Activated B cell treated with CpG ODN at 0.5 μM for 24 hours (primary cell): Measurements from ENCODE around the gene KIF5C. TPM values are rescaled to one million over a fixed set of nuclear protein-coding genes. Genes with fewer than 3 reads are reported as not detected.
"Not testable (repeated sequence)": the region's sequence is repeated elsewhere in the genome, so short reads cannot be mapped to it uniquely, and the experiment has no call there.

Source experiments
- ATAC-seq: fragments of 200-7000 bp; cut with Tn5 transposase; one replicate; pipeline ENCODE4 v1.10.0; 2021; ENCODE audit warnings: low read depth, mild to moderate bottlenecking, moderate library complexity
- CTCF ChIA-PET: fragments of 350-600 bp; sonication (Branson Sonifier 250); formaldehyde crosslinking; loops from one replicate; lab custom pipeline; 2021; ENCODE audit warnings: antibody characterized with exemption; lab: Charles Lee
- POLR2A ChIA-PET: fragments of 350-600 bp; sonication (Branson Sonifier 250); formaldehyde crosslinking; loops from one replicate; lab custom pipeline; 2021; ENCODE audit warnings: antibody characterized with exemption; lab: Charles Lee
- DNase-seq: peaks from one replicate; pipeline ENCODE4 v3.0.0; 2022
- H3K27ac Mint-ChIP-seq: one replicate; pipeline ENCODE4 v1.8.0; 2020; ENCODE audit warnings: mixed read lengths
- H3K27me3 Mint-ChIP-seq: one replicate; pipeline ENCODE4 v1.8.0; 2021; ENCODE audit warnings: mixed read lengths
- H3K36me3 Mint-ChIP-seq: one replicate; pipeline ENCODE4 v1.8.0; 2021; ENCODE audit warnings: low read depth, mixed read lengths
- H3K4me1 Mint-ChIP-seq: one replicate; pipeline ENCODE4 v1.8.0; 2021; ENCODE audit warnings: mixed read lengths
- H3K4me3 Mint-ChIP-seq: one replicate; pipeline ENCODE4 v1.8.0; 2020; ENCODE audit warnings: mild to moderate bottlenecking, mixed read lengths
- H3K9me3 Mint-ChIP-seq: one replicate; pipeline ENCODE4 v1.8.0; 2020; ENCODE audit warnings: mixed read lengths
- CTCF ChIP-seq: fragments of 200-600 bp; IDR thresholded peaks from one replicate; pipeline ENCODE4 v1.8.0; 2022; ENCODE audit warnings: antibody characterized with exemption, mild to moderate bottlenecking
- intact Hi-C: fragments of 100-400 bp; cut with micrococcal nuclease; formaldehyde crosslinking; loops from one replicate; pipeline ENCODE4 v1.15.1; 2024
- total RNA-seq: library from RNA; stranded (reverse); gene quantifications from 2 replicates; pipeline ENCODE4 v1.2.3, GENCODE V29; 2022

KIF5C gene
- total RNA-seq, 1 donor from 2014 or later, result 2.6 TPM

GRCh38 chr2:148842050-148842449 is 33.0 kb upstream of the KIF5C start:
- no peaks in the 10 kb centered on the region for H3K36me3 Mint-ChIP-seq
- peaks cover 20% of the 10 kb centered on the region for H3K27me3 Mint-ChIP-seq
- POLR2A ChIA-PET, result no interaction called here
- no peak for ATAC-seq
- H3K4me1 Mint-ChIP-seq, result no peaks in the 10 kb centered on the region
- no peak for DNase-seq
- CTCF ChIA-PET, result no interaction called here
- intact Hi-C loops, result no loop called here
- no peak overlapping the region for H3K27ac Mint-ChIP-seq
- TF ChIP-seq CTCF, result no peak
- H3K4me3 Mint-ChIP-seq, result no peak overlapping the region
- H3K9me3 Mint-ChIP-seq, result peaks cover 13% of the 10 kb centered on the region

GRCh38 chr2:148848146-148848545 is 26.9 kb upstream of the KIF5C start:
- no peak overlapping the region for H3K4me3 Mint-ChIP-seq
- H3K9me3 Mint-ChIP-seq, result peaks cover 17% of the 10 kb centered on the region
- ATAC-seq (no peak), DNase-seq (no peak)
- no peak for TF ChIP-seq CTCF
- ChIA-PET POLR2A (no interaction called here), CTCF (no interaction called here)
- peaks cover 34% of the 10 kb centered on the region for H3K27me3 Mint-ChIP-seq
- intact Hi-C loops, result no loop called here
- H3K4me1 Mint-ChIP-seq, result no peaks in the 10 kb centered on the region
- no peak overlapping the region for H3K27ac Mint-ChIP-seq
- H3K36me3 Mint-ChIP-seq, result peaks cover 4% of the 10 kb centered on the region

- Mint-ChIP-seq H3K27ac (no peak overlapping the region), H3K9me3 (peaks cover 5% of the 10 kb centered on the region), H3K36me3 (peaks cover under 1% of the 10 kb centered on the region), H3K27me3 (peaks cover 27% of the 10 kb centered on the region), H3K4me1 (no peaks in the 10 kb centered on the region), H3K4me3 (no peak overlapping the region)
- POLR2A ChIA-PET, result no interaction called here
- DNase-seq (no peak), ATAC-seq (no peak)
- no peak for TF ChIP-seq CTCF
- CTCF ChIA-PET, result no interaction called here
- intact Hi-C loops, result no loop called here
Measured at GRCh38 chr2:148853458-148853857, 21.6 kb upstream of the KIF5C start.

- intact Hi-C loops, result no loop called here
- no peak for TF ChIP-seq CTCF
- Mint-ChIP-seq H3K27ac (no peak overlapping the region), H3K9me3 (no peaks in the 10 kb centered on the region), H3K4me3 (no peak overlapping the region), H3K27me3 (peaks cover 16% of the 10 kb centered on the region), H3K36me3 (no peaks in the 10 kb centered on the region), H3K4me1 (no peaks in the 10 kb centered on the region)
- ChIA-PET POLR2A (no interaction called here), CTCF (no interaction called here)
- no peak for ATAC-seq
- no peak for DNase-seq
Measured at GRCh38 chr2:148860037-148860436, 15.0 kb upstream of the KIF5C start.

- Mint-ChIP-seq H3K27me3 (peaks cover 20% of the 10 kb centered on the region), H3K4me1 (no peaks in the 10 kb centered on the region), H3K4me3 (no peak overlapping the region), H3K36me3 (no peaks in the 10 kb centered on the region), H3K9me3 (no peaks in the 10 kb centered on the region), H3K27ac (no peak overlapping the region)
- no peak for ATAC-seq
- POLR2A ChIA-PET, result no interaction called here
- no peak for DNase-seq
- TF ChIP-seq CTCF, result no peak
- CTCF ChIA-PET, result no interaction called here
- intact Hi-C loops, result no loop called here
Measured at GRCh38 chr2:148861367-148861766, 13.7 kb upstream of the KIF5C start.

- intact Hi-C loops, H3K4me1 Mint-ChIP-seq, H3K9me3 Mint-ChIP-seq, H3K36me3 Mint-ChIP-seq, H3K27ac Mint-ChIP-seq, ATAC-seq, CTCF ChIA-PET, POLR2A ChIA-PET, H3K4me3 Mint-ChIP-seq, DNase-seq: not testable (repeated sequence)
- H3K27me3 Mint-ChIP-seq, result peaks cover 23% of the 10 kb centered on the region
Measured at GRCh38 chr2:148862478-148862877, 12.5 kb upstream of the KIF5C start.
